ENCODE data around the gene NEGR1.

NEGR1 gene

DNA sequence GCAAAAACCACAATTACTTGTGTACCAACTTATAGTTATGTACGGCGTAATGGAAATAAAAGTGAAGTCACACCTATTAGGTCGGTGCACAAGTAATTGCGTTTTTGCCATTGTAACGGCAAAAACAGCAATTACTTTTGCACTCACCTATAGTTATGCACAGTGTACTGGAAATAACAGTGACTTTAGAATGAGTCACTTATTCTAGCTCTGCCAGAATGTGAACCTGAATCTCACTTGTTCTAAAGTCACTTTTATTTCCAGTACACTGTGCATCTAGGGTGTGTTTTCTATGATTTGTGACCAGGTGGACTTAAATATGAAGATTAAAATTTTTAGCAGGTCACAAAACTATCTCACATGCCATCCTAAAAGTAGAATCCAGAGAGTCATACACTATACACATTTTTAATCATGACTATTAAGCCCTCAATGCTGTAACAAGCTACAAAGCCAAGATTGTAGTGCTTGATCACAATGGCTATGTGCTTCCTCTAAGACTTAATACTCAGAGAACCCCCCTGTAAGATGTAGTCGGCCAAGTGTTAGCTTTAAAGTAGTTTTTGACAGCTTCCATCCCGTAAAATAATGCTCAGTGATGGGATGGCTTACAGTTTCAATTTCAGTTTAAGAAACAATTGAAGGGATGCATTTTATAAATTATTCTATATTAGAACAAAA, 218.8 kb downstream of the NEGR1 start:
- DNase-seq, result no peak
- intact Hi-C loops (cut with DNase I), result no loop called here

DNA sequence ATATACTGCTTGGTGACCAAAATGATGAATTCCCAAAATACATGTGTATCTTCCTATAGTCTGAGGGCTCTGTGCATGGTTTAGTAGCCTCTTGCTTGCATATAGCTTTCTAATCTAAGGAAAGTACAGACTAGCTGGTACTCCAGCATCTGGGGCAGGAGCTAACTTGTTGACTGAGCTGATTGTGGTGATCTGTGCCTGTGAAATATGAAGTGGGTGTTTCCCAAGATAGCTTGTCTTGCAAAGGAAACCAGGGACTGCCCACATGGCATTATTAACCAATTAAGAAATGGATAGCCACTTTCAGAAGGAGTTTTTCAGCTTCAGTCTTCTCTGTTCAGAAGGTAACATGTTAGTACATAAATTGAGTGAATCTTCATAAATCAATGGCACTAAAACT, 219.8 kb downstream of the NEGR1 start:
- intact Hi-C loops (cut with DNase I), result no loop called here
- DNase-seq, result no peak

DNA sequence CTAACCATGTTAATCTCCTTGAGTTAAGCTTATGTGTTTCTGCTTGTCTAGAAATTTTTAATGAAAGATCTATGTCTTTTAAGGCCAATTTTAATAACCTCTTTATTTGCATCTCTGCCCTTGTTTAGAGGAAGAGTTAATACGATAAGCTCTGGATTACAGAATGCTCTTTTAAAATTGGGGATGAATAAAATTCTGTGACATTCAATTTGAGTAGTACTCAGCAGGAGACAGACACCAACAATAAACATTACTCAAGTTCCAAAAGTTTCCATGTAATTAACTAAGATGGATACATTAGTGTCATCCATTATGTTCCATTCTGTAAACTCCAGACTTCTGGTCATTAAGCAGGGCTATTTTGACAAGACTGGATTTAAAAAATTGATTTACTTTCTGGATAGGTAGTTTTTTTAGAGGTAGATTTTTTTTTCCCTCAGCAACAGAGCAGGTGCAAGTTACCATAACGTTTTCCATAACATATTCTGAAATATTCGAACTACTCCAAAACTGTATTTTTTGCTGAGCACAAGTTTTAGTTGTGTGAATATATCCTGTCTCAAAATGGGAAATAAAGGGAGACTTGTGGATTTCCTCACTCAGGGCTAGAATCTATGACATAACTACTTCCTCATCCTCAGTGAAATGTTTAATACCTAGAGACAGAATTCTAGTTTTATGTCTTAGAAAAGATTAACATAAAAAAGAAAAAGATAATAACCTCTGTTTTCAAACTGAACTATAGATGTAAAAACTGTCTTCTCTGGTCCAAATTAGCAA, 221.7 kb downstream of the NEGR1 start:
- no peak for DNase-seq
- intact Hi-C loops (cut with DNase I), result no loop called here

DNA sequence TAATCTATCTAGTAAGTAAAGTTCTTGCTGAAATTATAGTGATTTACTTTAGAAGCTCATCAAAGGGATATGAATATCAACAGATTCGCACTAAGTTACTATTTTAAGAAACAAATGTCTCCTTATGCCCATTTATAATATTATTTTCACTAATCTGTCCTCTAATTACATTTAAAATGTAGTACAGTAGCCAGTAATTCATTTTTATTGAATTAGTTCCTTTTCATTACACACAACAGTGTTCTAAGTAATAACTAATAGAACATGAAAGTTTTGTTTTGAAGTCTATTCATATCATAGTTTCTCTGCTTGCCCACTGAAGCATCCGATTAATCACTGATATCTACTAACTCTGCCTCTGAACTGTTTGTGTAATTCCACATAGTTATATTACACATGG, 225.8 kb downstream of the NEGR1 start:
- intact Hi-C loops (cut with DNase I), result no loop called here
- no peak for DNase-seq

DNA sequence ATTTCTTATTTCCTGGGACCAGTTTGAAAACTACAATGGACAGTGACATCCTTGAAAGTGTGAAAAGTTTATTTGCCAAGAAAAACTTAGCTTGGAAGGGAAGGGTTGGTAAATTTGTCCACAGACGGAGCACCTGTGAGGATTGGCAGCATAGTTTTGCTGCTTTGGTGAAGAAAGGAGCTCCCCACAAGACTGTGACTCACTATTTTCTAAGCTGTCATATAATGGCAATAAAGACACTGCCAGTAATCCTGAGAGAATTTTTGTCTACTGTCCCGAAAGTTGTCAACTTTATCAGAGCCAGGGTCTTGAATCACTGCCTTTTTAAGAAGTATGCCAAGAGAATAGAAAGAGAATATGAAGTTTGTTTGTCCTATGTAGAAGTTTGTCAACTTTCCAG, 230.8 kb downstream of the NEGR1 start:
- intact Hi-C loops (cut with DNase I), result no loop called here

DNA sequence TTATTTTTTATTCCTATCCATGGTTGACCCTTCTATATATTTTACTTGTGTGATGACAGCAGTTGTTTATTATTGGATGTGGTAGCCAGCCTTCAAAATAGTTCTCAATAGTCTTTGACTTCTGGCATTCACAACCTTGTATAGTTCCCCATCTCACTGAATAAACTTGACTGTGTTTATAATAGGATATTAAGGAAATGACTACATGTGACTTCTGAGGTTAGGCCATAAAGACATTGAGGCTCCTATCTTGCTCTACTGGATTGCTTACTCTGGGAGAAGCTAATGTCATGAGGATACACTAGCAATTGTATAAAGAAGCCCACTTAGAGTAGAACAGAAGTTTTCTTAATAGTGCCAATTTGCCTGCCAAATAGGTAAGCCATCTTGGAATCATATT, 231.8 kb downstream of the NEGR1 start:
- no peak for DNase-seq
- intact Hi-C loops (cut with DNase I), result no loop called here

More for the DNA sequence above, 230.8 kb downstream of the NEGR1 start:
- DNase-seq, result no peak

DNA sequence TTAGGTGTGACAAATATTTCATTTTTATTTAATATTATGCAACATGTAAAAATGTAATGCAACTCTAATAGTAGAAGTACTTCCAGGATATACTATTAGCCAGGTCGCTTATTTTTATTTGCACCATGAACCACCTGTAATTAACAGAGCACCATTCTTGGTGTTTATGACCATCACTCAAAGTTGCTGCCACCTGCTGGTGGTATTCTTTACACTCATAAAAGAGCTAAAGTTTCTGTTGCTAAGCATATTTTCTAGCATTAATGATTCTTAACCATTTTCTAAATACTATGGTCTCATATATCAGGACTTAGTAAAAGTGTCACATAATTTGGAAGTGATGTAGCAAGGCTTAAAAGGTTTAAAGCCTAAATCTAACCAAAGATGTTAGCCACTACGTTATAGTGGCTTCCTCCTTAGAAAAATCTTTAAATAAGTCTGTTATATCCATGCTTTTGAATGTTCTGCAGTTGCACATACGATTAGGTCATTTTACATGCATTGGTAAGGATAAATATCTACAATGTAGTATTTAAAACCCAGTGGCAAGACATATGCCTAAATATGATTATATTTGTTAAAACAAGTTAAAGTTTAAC, 244.5 kb downstream of the NEGR1 start:
- intact Hi-C loops (cut with DNase I), result no loop called here
- DNase-seq, result peak in 33 of 42 donors; percentile 3 to 79 (median 34)

DNA sequence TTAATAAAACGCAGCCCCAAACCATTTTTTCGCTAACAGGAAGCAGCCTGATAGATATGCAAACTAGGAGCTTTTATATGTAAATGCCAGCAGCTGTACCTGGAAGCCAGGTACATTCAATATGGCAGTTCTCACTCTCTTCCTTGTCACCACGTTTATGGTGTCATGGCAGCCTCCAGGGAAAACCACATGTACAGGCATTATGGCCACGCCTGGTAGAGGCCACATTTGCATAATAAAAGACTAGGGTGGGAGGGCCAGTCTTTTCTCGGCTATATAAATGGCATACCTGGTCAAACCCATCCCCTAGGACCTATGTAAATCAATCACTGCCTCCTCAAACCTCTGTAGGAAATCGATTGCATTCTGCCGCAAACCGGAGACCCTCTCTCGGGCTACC, 247.5 kb downstream of the NEGR1 start:
- DNase-seq, result no peak
- intact Hi-C loops (cut with DNase I), result no loop called here

DNA sequence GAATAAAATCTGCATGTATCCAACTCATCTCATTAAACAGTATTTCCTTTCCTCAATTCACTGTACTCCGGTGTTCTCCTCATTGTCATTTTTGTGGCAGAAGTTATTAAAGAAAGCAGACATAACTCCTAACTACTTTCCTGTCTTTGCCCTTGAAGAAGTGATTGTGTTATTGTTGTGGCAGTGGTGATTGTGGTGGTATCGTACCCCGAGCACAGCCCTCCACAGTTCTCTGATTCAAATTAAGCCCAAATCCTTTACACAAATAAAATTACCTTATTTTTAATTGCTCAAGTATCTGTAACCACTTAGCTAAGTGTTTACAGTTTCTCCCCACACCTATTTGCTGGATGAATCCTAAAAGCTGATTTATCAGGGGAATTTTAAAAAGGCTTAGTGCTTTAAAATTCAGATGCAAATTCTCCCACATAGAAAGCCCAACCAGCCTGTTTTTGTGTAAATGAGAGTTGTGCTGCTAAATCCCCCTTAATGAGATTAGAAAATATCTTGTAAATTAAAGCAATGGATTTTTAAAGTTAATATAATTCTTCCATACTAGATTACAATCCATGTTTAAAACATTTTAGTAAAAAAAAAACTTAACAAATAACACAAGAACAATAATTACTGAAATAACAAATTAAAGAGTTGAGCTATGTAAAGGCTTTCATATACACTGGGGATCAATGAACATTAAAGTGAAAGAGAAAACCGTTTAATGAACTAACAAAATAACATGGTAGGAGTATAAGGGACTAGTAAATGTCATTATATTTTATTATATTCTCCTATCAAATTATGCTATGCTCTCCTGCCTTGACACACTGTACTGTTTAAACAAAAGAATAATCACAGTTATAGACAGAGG, 259.0 kb downstream of the NEGR1 start:
- intact Hi-C loops (cut with DNase I), result no loop called here
- no peak for DNase-seq

DNA sequence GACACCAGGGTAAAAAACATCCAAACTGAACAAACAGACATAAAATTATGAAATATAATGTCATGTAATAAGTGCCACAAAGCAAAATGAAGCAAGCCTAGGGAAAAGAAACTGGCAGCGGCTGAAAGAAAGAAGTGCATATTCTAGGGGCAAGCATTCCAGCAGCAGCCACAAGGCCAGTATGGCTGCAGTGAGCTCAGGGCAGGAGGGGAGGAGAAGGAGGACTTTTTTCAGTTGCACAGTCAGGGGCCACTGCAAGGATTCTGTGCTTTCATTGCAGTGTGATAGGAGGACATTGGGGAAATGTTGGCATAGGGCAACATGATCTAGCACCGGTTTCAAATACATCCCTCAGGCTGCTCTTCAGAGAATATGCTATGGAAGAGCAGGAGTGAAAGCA, 263.8 kb downstream of the NEGR1 start:
- DNase-seq, result no peak
- intact Hi-C loops (cut with DNase I), result no loop called here

DNA sequence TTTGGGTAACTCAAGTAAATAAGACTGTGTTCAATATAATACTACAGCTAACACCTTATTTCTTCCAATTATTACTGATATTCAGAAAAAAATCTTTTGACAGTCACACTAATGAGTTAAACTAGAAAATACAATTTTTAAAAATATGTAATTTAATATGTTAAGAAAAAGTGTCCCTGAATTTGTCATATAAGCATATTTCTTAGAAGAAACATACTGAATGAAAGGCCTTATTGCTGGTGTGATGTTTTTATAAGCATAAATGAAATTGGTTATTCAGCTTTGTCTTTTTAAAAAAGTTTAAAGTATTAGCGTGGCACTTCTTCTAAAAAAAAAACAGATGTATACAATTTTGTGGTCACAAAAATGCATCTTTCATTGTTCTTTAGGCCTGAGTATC, 267.3 kb downstream of the NEGR1 start:
- DNase-seq, result no peak
- intact Hi-C loops (cut with DNase I), result no loop called here

DNA sequence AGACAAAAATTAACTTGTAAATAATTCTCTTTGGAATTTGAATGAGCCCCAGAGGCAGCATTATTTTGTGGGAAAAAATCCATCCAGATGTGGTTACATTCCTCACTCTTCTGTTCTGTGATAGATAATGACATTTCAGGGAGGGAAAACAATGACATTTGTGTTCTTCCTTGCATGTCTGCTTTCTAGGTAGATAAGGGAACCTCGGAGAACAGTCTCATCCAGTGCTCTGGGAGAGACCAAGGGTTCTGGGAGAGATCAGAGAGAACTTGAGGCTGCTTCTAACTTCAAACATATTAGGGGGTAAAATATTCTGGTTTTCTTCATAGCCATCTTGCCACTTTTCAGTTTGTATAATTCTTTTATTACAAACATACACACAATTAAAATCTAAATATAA, 269.2 kb downstream of the NEGR1 start:
- intact Hi-C loops (cut with DNase I), result no loop called here
- DNase-seq, result no peak

DNA sequence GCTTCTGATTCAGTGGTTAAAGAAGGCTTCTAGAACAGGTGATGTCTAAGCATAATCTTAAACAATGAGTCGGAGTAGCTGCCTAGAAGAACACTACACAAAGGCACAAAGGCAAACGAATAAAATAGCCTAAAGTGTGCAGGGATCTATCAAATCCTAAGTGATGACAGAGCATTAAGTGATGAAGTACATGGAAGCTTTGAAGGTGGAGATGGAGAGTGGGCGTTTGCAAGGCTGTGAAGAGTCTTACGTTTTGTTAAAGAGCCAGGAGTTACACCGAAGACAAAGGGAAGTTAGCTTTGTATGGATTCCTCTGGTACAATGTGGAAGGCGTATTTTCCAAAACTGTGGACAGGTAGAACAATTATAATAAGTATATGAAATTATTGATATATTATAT, 270.6 kb downstream of the NEGR1 start:
- DNase-seq, result peak in 30 of 42 donors; percentile 7 to 73 (median 42)
- intact Hi-C loops (cut with DNase I), result no loop called here

DNA sequence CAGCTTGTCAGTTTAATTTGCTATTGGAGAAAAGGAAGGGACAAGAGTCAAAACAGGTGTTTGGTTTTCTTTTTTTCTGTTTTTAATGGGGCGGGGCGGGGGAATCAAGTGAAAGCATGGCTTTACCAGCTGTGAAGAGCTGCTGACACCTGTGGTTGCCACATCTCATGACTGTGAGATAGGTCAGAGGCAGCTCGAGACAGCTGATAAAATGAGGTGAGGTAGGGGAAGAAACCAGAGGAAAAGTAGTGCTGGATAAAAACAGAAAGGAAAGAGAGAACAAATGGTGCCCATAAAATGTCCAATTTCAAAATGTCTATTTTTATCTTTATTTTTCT, 272.3 kb downstream of the NEGR1 start:
- no peak for DNase-seq
- intact Hi-C loops (cut with DNase I), result no loop called here

DNA sequence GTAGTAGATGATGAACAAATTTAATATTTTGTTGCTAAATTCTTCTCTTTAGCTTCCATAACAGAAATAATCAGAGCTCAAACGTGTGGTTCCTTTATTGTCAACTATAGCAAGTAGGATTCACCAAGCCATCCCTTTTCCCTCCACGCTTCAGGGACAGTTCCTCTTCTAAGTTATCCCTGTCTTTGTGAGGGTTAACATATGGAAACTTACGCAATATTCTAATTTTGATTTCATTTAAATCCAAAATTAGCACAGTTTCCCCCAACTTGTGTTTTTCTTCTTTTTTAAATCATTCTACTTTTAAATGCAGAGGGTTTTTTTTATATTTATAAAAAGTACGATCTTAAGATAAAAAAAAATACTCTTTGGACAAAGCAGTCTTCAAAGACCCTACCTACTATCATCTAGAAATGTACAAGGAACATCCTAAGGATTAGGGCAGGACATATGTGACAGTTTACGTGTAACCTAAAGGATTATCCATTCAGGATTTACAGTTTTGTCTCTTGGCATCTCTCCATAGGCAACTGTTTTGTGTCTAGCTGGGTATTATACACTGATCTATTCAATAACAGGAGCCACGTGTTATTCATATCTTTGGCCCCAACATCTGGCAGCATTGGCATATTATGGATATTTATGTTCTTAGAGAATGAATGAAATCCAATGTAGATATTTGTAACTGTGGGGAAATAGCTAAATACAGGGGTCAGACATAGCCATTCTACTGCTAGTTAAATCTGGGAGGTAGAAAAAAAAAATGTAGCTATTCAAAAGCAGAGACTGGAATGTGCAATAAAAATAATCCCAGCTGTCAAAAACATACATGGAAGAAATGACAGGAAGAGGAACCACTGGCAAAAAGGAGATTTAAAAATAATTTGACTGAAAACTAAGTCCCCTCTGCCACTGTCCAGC, 272.9 kb downstream of the NEGR1 start:
- intact Hi-C loops (cut with DNase I), result no loop called here
- DNase-seq, result no peak

DNA sequence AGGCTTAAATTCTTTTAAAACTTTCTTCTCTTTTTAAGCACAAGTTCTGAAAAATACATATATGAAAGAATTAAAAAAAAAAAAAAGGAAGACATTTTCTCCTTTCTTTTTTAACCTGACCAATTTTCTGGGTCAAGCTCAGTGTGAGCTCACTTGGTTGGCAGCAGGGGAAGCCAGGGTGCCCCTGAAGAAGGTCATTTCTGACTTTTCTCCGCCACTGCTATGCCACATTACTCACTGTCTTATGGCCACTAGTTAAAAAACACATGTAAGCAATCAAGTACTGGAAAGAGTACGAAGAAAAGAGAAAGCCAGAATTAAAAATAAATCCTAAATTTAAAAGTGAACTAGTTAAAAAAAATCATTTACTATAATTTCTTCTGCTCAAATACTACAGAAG, 275.0 kb downstream of the NEGR1 start:
- intact Hi-C loops (cut with DNase I), result no loop called here
- DNase-seq, result no peak

DNA sequence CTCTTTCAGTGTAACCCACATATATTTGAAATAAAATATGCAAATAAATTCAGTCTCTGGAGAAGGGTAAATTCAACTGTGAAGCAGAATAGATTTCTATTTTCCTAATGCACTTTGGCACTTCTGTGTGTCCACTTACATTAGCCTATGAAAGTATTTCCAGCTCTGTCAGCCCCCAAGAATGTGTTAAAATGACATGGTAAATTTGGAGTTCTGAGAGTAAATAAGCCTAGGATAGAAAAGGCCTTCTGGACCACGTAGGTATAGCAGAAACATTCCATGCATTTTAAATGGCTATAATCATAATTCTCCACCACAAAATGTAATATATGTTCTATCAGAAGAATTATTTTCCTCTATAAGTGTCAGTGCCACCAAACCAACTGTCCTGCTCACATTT, 276.2 kb downstream of the NEGR1 start:
- no peak for DNase-seq
- intact Hi-C loops (cut with DNase I), result no loop called here

DNA sequence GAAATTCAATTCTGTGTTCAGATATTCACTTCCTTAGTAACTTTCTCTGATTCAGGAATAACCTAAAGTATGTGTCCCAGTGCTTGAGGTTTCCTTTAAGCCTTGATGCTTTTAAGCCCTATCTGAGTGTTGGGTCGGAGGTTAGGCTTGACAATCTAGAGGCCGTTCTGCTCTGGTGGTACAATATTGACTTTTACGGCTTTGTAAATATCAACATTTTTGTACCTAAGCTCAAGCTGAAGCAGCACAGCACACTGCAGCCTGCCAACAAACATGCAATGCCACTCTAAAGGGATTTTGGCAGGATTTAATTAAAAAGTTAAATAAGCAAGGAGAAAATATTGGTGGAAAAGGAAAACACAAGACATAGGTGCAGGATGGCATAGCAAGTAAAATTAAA, 279.2 kb downstream of the NEGR1 start:
- intact Hi-C loops (cut with DNase I), result no loop called here
- no peak for DNase-seq

DNA sequence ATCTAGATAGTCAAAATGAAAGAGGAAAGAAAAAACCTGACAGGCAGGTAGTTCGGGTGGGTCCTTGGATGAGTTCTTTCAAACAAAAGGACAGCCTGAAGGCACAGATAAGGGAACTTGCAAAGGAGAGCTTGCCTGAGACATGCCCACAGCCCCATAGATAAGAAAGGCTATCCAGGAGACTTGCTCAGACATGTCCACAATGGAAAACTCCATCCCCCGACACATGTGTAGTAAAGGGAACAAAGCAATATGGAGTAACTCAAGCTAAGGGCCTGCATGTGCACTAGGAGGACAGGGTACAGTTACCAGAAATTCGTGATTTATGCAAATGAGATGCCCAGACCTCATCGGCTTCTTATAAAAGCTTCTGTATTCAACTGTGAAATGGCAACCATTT, 281.5 kb downstream of the NEGR1 start:
- DNase-seq, result no peak
- intact Hi-C loops (cut with DNase I), result no loop called here
